NCI-H526 (cell line): Measurements from ENCODE around the gene MAGEF1.
"Not testable (repeated sequence)": the region's sequence is repeated elsewhere in the genome, so short reads cannot be mapped to it uniquely, and the experiment has no call there.

ENCODE experiments used
- DNase-seq, 2 experiments: peaks; one replicate each; lab custom pipeline; 2025; lab: John Stamatoyannopoulos, UW

Gene MAGEF1

DNA sequence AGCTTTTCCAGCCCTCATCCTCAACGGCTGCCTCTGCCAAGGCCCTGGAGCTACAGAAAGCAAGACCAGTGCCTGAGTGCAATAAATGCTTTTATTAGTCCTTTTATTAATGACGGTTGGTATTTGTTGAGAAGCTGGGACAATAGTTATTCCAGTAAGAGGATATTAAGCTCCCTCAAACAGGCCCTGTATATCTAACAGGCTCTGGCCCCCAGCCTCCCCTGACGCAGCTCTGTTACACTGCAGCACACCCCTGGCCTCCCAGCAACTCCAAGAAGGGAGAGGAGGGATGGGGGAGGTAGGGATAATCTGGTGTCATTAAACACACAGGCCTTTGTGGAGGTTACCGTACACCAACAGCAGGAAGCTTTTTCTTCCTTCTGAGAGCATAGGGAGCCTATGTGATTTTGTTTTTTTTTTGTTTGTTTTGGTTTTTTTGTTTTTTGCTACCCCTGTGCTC, 30.8 kb upstream of the MAGEF1 start:
- DNase-seq: peak; percentile 73 to 80

DNA sequence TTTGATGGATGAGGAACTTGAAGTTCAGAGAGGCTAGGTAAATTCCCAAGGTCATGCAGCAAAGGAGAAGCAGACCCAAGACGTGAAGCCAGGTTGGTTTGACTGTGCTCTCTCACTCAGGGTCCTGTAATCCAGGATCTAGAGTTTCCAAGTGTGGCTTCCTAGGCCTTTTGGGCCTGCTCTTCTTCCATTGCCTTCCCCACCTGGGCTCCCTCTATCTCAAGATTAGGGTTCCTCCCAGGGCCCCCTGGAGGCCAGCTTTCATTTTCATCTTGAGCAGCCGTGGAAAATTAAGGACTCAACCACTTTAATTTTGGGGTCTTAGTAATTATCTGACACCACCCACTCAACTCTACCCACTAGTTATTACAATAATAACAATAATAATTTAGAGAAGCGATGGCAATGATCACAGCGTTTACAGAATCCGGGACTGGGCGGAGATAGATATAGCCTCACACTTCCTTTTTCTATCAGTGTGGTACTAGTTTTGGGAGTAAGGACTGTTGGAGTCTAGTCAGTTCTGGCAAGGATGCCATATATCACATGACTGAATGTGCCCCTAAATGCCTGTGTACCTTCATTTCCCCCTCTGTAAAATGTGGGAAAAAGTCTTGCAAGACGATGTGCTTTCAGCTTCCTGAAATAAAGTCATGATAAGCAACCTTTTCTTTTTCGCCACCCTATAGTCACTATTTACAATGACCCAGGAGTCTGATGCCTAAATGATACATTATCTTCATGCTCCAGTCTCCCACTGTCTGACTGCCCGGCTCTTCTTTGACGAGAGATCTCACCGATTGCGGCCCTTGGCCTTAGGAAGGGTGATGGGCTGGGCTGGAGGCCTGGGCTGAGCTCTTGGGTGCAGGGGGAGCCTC, 30.2 kb upstream of the MAGEF1 start:
- peak in 1 of 2 experiments; percentile 55 for DNase-seq

DNA sequence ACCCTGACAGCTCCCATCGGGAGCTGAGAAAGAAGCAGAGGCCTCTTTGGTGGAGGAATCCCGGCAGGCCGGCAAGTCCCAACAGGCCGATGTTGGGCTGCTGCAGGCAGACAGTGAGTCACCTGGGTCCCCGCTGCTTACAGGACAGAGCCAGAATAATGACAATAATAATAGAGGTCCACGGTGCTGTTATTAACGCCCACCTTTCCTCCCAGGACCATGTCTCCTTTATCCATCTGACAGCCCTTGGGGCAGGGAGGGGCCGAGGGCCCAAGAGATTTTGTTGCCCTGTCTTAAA, 29.3 kb upstream of the MAGEF1 start:
- DNase-seq: peak; percentile 23 to 49

DNA sequence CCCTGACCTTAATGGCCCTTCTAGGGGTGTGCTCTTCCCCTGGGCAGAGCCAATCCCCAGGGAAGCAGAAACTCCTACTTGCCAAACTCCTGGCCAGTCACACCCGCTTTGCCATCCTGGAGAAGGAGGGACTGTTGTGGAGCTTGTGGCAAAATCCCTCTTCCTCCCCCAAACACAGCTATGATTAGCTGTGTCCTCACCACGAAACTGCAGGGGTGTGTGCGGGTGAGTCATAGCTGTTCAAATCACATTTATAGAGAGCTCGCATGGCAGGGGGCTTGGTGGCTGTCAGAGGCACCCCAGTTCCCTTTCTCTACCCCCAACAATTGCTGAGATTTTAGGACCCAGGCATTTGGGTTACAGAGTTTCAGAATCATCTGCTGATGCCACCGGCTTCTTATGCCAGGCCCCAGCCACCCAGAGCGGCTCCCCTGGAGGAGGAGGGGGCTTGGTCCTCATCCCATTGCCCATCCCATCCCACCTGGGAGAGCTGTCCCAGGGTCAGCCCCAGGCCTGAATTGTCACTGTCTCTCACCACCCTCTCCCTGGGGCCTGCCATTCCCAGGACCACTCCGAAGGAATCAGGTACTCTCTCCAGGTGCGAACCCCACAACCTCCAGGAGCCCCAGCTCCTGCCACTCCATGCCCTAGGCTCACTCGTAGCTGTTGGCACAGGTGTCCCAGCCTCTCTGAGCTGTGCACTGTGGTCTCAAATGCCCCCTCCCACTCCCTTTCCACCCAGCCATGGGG, 28.8 kb upstream of the MAGEF1 start:
- no peak for DNase-seq

DNA sequence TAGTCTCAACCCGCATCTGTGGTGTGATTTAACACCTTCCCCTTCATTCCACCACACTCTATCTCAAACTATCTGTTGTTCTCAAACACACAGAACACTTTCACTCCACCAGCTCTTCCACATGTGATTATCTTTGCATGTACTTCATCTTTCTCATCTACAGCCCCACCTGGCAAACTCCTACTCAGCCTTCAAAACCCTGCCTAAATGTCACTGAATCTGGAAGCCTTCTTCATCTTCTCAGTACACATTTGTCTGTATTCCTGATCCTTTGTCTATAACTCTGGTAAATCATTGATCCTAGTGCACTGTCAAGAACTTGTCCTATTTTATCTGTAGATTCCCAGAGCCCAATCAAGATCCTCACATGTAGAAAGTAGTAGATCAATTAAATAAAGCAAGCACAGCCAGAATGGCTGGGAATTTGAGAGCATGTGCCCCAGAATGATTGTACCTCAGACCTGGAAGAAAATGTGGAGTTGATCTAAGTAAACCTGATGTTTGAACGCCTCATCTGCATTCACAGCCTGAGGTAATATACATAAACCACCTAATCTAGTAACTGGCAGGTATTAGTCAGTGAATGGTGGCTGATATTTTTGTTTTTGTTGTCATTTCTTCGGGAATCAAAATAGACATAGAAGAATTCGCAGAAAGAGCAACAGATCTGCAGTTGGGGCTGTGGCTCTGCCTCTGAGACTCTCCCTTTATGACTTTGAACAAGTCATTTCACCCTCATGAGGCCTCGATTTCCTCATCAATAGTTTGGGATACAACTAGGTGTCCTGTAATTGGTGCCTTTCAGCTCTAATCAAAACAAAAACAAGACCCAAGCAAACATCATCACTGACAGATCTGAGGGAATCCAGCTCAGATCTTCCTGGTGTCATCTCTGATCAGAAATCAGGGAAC, 28.0 kb upstream of the MAGEF1 start:
- no peak for DNase-seq

DNA sequence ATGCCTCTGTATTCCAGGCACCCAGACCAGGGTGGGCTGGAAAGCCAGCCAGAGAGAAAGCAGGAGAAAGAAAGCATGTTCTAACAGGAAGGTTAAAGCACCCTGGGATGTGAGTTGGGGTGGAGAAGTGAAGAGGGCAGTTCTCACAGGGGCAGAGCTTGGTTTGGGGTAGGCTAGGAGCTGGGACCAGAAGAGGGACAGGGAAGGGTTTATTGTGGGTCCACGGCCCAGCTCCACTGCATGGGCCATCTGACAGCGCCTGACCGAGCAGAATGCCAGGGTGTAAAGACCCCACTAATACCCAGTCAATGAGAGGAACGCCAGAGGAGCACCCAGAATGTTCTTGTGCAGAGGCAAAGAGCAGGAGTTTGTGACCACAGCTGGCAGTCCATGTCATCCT, 27.1 kb upstream of the MAGEF1 start:
- DNase-seq: no peak

DNA sequence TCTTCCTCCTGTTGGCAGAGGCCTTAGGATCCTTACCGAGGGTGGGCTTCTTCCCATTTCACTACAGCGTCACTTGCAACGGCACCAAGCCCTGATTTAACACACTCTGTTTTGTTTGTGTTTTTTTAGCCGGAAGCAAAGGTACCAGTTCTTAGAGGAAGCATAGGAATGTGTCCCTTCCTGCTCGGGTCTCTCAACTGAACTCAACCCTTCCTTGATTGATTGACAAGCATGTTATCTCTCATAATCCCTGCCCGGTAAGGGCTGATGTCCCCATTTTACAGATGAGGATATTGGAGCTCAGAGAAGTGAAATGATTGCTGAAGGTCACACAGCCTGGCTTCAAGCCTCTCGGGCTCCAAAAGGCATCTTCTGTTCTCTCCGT, 26.6 kb upstream of the MAGEF1 start:
- DNase-seq: peak in 1 of 2 experiments; percentile 61

DNA sequence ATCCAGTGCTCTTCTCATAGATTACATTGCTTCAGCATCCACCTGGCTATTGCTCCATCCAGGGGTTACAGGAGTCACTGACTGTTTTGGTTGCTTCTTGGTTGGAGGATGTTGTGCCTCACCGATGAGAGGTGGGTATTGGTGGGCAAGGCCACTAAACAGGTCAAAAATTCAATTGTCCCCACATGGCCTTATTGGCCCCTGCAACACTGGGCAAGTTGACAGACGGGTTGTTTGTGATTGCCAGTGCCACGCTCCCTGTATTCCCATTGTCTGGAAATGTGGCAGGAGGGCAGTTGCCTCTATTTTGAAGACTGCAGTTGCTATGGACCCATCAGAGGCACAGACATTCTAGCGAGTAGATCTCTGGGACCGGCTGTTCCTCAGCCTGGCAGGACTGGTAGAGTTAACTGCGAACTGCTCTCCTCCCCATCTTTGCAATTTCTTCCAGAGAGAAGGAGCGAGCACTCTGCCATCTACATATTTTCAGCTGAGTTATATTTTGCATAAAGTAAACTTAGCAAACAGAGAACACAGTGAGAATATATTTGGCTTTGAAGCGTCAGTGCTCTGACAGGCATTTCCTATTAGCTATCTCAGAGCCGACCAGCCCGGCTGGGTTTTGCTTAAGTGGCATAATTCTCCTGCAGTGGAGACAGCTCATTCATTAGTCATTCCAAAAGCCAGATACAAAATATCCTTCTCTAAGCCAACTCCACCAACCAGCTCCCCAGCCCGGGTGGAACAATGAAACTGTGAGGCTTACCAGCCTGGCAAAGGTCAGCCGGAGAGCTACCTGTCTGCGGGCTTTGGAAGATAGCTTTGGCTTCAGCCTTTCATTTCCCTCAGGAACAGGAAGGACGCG, 26.0 kb upstream of the MAGEF1 start:
- DNase-seq: peak; percentile 89 to 90

DNA sequence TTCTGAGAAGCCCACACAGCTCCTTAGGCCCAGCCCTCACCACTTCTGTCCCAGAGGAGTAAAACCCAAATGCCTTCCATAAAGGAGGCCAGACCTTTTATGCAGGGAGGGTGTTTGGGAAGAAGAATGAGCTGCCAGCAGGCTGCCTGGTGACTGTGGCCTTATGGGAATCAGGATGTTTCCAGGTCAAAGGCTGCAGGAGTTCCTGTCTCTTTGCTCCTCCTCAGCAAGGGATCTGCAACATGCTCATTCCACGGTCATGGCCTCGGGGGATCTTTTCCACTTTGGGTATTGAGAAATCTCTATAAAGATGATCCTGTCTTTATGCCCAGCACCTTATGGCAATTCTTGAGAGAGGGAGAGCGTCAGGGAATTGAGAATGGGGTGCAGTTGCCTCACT, 25.2 kb upstream of the MAGEF1 start:
- no peak for DNase-seq

DNA sequence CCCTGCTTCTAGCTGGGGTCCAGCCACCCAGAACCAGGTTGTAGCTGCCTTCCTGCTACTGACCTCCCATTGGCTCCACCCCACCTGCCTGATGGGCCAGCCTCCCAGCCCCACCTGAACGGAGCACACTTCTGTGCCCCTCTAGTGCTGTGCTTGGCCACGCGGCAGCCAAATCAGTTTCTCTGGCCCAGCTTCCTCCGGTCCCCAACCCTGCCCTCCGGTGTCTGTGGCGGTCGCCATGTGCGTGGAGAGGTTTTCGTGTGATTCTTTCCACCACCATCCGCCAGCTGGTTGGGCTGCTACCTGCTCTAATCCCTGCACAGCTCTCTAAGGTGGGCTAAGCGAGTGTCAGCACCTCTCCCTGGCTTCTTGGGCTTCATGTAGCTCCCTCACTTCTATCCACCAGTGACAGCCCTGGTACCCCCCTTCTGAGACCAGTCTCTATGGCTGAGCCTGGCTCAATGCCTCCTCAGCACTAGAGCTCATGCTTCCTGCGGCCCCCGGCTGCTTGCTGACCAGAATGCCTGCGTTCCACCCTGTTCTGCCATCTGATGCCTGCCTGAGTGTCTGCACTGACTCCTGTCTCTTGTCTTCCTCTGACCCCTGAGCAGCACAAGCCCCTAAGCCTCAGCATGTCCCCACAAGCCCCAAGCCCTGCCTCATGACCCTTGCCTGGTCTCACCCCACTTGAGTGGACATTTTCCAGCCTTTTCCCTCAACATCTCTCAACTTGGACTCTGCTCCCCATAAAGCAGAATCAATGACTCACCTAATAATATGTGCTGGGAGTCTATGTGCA, 23.2 kb upstream of the MAGEF1 start:
- no peak for DNase-seq

DNA sequence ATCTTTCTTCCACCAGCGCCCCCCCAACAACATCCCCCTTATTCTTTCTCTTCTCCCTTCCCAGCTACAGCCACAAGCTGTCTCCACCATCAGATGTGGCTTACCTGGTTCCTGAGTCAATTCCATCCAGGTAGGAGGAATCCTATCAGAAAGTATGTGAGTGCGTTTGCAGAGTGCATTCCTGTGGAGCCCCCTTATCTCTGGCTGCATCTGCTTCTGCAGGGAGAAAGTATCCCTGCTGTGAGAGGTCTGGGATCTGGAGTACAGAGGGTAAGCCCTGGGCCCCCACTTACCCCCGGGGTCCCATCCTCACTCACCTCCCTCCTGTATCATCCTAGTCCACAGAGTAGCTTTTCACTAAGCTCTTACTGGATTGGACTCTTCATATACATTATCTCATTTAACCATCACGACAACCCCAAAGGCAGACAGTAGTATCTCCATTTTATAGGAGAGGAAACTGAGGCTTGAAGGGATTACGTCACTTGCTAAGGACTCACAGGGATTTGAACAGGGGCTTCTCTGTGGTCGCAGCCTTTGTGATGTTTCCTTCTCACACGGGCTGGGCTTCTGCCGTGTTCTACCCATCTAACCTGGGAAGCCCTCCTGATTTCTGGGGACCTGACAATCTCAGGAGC, 22.2 kb upstream of the MAGEF1 start:
- no peak for DNase-seq

DNA sequence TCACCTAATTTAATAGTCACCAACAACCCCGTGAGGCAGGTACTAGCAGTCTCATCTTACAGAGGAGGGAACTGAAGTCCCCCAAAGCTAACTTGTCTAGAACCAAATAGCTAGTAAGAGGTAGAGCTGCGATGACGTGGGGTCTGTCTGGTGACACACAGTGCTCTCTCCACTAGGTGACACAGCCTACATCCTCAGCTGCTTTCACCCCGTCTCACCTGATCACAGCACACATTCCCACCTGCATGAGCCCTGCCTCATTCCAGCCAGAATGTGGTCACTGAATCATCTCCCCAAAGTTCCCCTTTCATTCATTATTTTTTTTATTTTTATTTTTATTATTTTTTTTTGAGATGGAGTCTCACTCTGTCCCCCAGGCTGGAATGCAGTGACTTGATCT, 21.3 kb upstream of the MAGEF1 start:
- no peak for DNase-seq

DNA sequence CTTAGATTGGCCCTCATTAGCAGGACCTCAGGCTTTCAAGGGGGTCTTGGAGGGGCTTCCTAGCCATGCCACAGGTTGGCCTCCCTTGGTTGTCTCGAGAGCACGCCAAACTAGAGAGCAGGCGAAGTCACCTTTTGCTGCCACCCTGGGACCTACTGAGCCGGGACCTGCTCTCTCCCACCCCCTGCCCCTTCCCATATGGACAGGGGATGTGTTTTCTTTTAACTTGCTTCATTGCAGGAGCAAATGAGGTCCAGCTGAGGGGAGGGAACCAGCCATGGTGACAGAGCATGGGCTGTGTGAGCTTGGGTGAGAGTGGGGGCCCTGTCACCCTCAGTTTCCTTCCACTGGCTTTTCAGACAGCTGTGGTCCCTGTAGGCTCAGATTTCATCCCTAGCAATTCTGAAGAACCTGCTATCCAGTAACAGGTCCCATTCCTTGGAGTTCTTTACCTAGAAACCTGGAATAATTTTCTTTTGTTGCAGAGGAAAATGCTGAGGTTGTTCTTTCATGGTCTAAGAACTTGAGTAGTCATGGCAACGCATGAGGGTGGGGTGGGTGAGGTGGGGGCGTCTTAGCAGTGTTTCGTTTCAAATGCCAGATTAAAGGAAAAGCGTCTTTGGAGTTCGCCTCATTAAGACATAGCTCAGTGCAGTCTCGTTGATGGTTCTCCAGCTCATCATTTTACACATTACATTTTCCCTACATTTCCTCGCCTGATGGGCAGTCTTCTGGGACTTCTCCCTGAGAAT, 20.1 kb upstream of the MAGEF1 start:
- DNase-seq: no peak

DNA sequence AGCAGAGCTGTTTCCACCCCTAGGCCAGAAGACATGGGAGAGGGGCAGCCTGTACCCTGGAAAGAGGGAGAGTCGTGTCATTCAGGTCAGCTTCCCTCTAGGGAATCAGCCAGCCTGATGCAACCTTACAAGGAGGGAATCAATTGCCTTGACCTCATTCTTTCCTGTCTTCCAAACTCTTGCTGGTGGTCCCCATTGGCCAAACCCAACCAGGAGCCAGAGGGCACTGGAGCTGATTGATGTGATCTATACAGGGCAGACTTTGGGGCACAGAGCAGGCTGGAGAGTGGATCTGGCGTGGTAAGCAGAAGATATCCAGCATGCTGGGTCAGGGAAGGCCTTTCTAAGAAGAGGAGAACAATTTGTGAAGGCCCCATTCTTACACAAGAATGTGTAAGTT, 19.1 kb upstream of the MAGEF1 start:
- DNase-seq: no peak

DNA sequence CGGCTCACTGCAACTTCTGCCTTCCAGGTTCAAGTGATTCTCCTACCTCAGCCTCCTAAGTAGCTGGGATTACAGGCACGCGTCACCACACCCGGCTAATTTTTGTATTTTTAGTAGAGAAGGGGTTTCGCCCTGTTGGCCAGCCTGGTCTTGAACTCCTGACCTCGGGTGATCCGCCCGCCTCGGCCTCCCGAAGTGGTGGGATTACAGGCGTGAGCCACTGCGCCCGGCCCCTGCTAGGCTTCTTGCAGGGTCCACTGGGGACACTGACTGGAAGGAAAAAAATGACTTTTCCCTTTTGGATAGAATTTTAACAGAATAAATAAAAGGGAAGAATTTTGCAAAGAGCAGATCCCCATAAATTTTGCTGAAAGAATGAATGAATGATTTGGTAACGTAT, 17.3 kb upstream of the MAGEF1 start:
- DNase-seq: not testable (repeated sequence)

DNA sequence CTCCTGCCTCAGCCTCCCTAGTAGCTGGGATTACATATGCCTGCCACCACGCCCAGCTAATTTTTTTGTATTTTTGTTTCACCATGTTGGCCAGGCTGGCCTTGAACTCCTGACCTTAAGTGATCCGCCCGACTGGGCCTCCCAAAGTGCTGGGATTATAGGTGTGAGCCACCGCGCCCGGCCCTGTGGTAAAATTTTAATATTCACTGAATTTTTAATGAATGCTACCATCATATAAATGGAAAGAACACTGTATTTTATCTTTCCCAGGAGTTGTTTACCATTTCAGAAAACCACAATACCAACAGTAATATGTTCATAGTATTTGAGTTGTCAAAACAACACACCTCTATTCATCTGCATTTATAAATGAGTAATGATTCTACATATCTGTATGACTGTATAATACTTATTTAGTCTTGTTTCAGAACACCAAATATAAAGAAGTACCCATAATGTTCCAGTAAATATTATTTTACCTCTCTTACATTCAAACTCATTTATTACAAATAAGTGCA, 16.2 kb upstream of the MAGEF1 start:
- no peak for DNase-seq

DNA sequence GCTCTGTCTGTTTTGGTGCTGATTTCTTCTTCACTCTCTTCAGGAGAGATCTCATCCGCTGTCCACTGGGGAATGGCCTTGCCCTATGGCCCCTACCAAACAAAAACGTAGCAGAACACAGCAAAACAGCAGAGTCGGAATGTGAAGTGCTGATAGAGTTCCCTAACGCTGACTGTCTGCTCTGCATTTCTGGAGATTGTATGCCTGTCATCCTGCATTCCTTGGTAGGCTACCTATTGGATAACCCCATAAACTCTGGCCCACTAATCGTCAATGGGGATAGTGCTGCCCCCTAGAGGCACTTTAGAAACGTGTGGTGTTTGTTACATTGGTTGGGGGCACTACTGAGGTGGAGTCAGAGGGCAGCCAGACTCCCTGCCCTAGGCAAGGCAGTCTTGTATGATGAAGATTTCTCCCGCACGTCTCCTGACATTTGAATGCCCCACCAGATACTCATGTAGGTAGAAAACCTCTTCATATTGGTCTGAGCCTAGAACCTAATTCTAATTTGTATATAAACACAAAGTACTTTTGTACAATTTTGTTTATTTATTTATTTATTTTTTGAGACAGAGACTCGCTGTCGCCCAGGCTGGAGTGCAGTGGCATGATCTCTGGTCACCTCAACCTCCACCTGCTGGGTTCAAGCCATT, 15.6 kb upstream of the MAGEF1 start:
- DNase-seq: peak; percentile 92 to 94

DNA sequence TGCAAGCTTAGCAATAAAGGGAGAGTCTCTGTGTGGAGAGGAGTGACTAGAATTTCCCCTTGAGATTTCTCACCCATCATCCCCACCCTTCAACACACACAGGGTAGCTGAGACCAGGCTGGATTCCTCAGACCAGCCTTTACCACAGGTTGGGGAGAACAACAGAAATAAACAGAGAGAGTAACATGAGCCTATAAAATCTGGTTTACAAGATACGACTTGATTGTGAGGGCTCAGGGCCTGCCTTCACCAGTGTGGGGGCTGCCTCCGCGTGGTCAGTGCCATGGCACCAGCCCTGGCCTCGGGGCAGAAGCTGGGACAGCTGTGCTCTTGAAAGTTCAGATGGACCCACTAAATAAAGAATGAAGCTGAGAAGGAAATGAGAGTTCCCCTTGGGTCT, 14.6 kb upstream of the MAGEF1 start:
- DNase-seq: no peak
